Esophagus squamous epithelium (tissue), 4 donors: ENCODE measurements around the gene CAMK1G.

Experiments used
- POLR2A ChIP-seq, 4 donors: fragments of 450-650 bp; IDR thresholded peaks; one replicate each; pipeline ENCODE4 v1.6.1; 2017; ENCODE audit warnings: antibody characterized with exemption in 4 of 4, mild to moderate bottlenecking in 4 of 4, moderate library complexity in 3 of 4
- TF ChIP-seq, protein P1 (sequence below), 6 experiments: fragments of 450-650 bp in 4 of 6; fragments of 200-600 bp in 2 of 6; sonication (generic) in 2 of 6; IDR thresholded peaks; one replicate each; pipeline ENCODE4 v1.5.1; 2016 to 2019; ENCODE audit warnings: antibody characterized with exemption in 6 of 6, mild to moderate bottlenecking in 4 of 6, moderate library complexity in 4 of 6

GRCh38 chr1:209659909-209660308 is 76.4 kb downstream of the CAMK1G start:
- TF ChIP-seq, protein P1, sequence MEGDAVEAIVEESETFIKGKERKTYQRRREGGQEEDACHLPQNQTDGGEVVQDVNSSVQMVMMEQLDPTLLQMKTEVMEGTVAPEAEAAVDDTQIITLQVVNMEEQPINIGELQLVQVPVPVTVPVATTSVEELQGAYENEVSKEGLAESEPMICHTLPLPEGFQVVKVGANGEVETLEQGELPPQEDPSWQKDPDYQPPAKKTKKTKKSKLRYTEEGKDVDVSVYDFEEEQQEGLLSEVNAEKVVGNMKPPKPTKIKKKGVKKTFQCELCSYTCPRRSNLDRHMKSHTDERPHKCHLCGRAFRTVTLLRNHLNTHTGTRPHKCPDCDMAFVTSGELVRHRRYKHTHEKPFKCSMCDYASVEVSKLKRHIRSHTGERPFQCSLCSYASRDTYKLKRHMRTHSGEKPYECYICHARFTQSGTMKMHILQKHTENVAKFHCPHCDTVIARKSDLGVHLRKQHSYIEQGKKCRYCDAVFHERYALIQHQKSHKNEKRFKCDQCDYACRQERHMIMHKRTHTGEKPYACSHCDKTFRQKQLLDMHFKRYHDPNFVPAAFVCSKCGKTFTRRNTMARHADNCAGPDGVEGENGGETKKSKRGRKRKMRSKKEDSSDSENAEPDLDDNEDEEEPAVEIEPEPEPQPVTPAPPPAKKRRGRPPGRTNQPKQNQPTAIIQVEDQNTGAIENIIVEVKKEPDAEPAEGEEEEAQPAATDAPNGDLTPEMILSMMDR (IDR thresholded peaks at IDR 0.05), result no peak
- no peak for TF ChIP-seq POLR2A (IDR thresholded peaks at IDR 0.05)
